Neuronal stem cell (in vitro differentiated cells): ENCODE data around the gene DLST.

Experiments
- DNase-seq: peaks from one replicate; pipeline ENCODE4 v3.0.0-alpha.2; 2013; ENCODE audit warnings: low spot score
- H2AFZ ChIP-seq: one replicate; pipeline ENCODE4 v1.6.1; 2013; ENCODE audit warnings: mild to moderate bottlenecking, low read length, inconsistent platforms
- H2AK5ac ChIP-seq: 2 replicates; pipeline ENCODE4 v1.6.1; 2013; ENCODE audit warnings: low read depth, mild to moderate bottlenecking, inconsistent platforms, low read length, moderate library complexity, mixed read lengths
- H2BK120ac ChIP-seq: 2 replicates; pipeline ENCODE4 v1.6.1; 2013; ENCODE audit warnings: low read depth, mild to moderate bottlenecking, inconsistent platforms, low read length, moderate library complexity, mixed read lengths
- H2BK12ac ChIP-seq: one replicate; pipeline ENCODE4 v1.6.1; 2013; ENCODE audit warnings: low read length, inconsistent platforms
- H2BK15ac ChIP-seq: 2 replicates; pipeline ENCODE4 v1.6.1; 2013; ENCODE audit warnings: mild to moderate bottlenecking, low read length, inconsistent platforms, mixed read lengths
- H2BK5ac ChIP-seq: one replicate; pipeline ENCODE4 v1.6.1; 2013; ENCODE audit warnings: inconsistent platforms, mild to moderate bottlenecking, low read length, moderate library complexity
- H3K14ac ChIP-seq: one replicate; pipeline ENCODE4 v1.6.1; 2013; ENCODE audit warnings: low read length, inconsistent platforms
- H3K18ac ChIP-seq: 2 replicates; pipeline ENCODE4 v1.6.1; 2013; ENCODE audit warnings: low read length, inconsistent platforms
- H3K23ac ChIP-seq: 2 replicates; pipeline ENCODE4 v1.6.1; 2013; ENCODE audit warnings: low read depth, mild to moderate bottlenecking, mixed read lengths, low read length, inconsistent platforms; ENCODE audit not compliant: poor library complexity
- H3K27ac ChIP-seq: replicated peaks from 3 replicates; pipeline ENCODE4 v1.5.1; 2013; ENCODE audit warnings: low read length, inconsistent platforms
- H3K27me3 ChIP-seq, 3 experiments: 2 replicates each; pipeline ENCODE4 v1.6.1; 2013; ENCODE audit warnings: low read length in 3 of 3, mild to moderate bottlenecking in 2 of 3, inconsistent platforms in 1 of 3, low read depth in 1 of 3, mixed read lengths in 1 of 3, moderate library complexity in 1 of 3; ENCODE audit not compliant: control insufficient read depth in 3 of 3, insufficient read depth in 3 of 3
- H3K36me3 ChIP-seq, 2 donors: replicated peaks in 1 of 2; 2 replicates each; pipeline ENCODE4 v1.6.1; 2013; ENCODE audit warnings: low read length in 2 of 2; ENCODE audit not compliant: control insufficient read depth in 2 of 2, insufficient read depth in 2 of 2
- H3K4ac ChIP-seq: 2 replicates; pipeline ENCODE4 v1.6.1; 2013; ENCODE audit warnings: inconsistent platforms, mild to moderate bottlenecking, low read length, moderate library complexity
- H3K4me1 ChIP-seq, 2 donors: 1 replicate in 1 of 2; 2 replicates in 1 of 2; pipeline ENCODE4 v1.6.1; 2013; ENCODE audit warnings: low read length in 2 of 2, low read depth in 1 of 2; ENCODE audit not compliant: control insufficient read depth in 2 of 2, insufficient read depth in 1 of 2
- H3K4me2 ChIP-seq: one replicate; pipeline ENCODE4 v1.6.1; 2013; ENCODE audit warnings: mild to moderate bottlenecking, low read length, inconsistent platforms; ENCODE audit not compliant: insufficient read depth, poor library complexity, severe bottlenecking
- H3K4me3 ChIP-seq, 2 donors: 2 replicates each; pipeline ENCODE4 v1.5.1; 2013; ENCODE audit warnings: low read length in 2 of 2, mild to moderate bottlenecking in 2 of 2, inconsistent platforms in 1 of 2, moderate library complexity in 1 of 2
- H3K79me1 ChIP-seq: one replicate; pipeline ENCODE4 v1.6.1; 2013; ENCODE audit warnings: low read depth, mild to moderate bottlenecking, inconsistent platforms, low read length, moderate library complexity
- H3K9ac ChIP-seq: one replicate; pipeline ENCODE4 v1.6.1; 2013; ENCODE audit warnings: mild to moderate bottlenecking, low read depth, low read length, inconsistent platforms; ENCODE audit not compliant: poor library complexity
- H3K9me3 ChIP-seq, 2 donors: replicated peaks in 1 of 2; 2 replicates each; pipeline versions ENCODE3 to v1.6.1; 2013; ENCODE audit warnings: low read length in 2 of 2, mild to moderate bottlenecking in 2 of 2, inconsistent platforms in 1 of 2, low read depth in 1 of 2, mixed read lengths in 1 of 2, moderate library complexity in 1 of 2; ENCODE audit not compliant: control insufficient read depth in 2 of 2, insufficient read depth in 1 of 2
- H4K8ac ChIP-seq: one replicate; pipeline ENCODE4 v1.6.1; 2013; ENCODE audit warnings: low read depth, mild to moderate bottlenecking, inconsistent platforms, low read length, moderate library complexity
- H4K91ac ChIP-seq: one replicate; pipeline ENCODE4 v1.6.1; 2013; ENCODE audit warnings: low read length, low read depth, mild to moderate bottlenecking, inconsistent platforms; ENCODE audit not compliant: poor library complexity
- WGBS, 2 donors: extraction: QIAGEN DNeasy Blood & Tissue Kit; methylation state at CpG; one replicate each; pipeline ENCODE4 v1.1.7; 2013; ENCODE audit warnings: missing lambda C conversion rate in 2 of 2, mixed read lengths in 1 of 2; ENCODE audit not compliant: insufficient read length in 2 of 2, insufficient replicate concordance in 1 of 2; ENCODE audit errors: extremely low coverage in 2 of 2; 5-methylcytosine and 5-hydroxymethylcytosine counted together

The DLST gene

GRCh38 chr14:74897642-74898041 lies 15.9 kb downstream of the DLST start:
- no peak for DNase-seq
- no peak overlapping the region for H2AK5ac ChIP-seq
- peaks cover 70 to 99% of the 10 kb centered on the region in 2 donors for H3K36me3 ChIP-seq
- no peaks in the 10 kb centered on the region for H3K79me1 ChIP-seq
- WGBS, 2 donors, result no CpG with 5 or more reads among the region's 4 CpGs
- H4K91ac ChIP-seq, result no peak overlapping the region
- H3K9me3 ChIP-seq, result no peaks in the 10 kb centered on the region
- no peak overlapping the region for H4K8ac ChIP-seq
- H2BK15ac ChIP-seq, result no peak overlapping the region
- H2AFZ ChIP-seq, result no peak overlapping the region
- H3K4ac ChIP-seq, result no peak overlapping the region
- H3K4me1 ChIP-seq, result no peaks in the 10 kb centered on the region
- H2BK5ac ChIP-seq, result no peak overlapping the region
- H2BK12ac ChIP-seq, result no peak overlapping the region
- H3K14ac ChIP-seq, result no peak overlapping the region
- no peak overlapping the region for H2BK120ac ChIP-seq
- H3K23ac ChIP-seq, result no peak overlapping the region
- H3K27ac ChIP-seq, result no peak overlapping the region
- no peak overlapping the region for H3K4me3 ChIP-seq
- no peak overlapping the region for H3K4me2 ChIP-seq
- H3K9ac ChIP-seq, result no peak overlapping the region
- H3K18ac ChIP-seq, result no peak overlapping the region
- H3K27me3 ChIP-seq, result no peaks in the 10 kb centered on the region

DNA sequence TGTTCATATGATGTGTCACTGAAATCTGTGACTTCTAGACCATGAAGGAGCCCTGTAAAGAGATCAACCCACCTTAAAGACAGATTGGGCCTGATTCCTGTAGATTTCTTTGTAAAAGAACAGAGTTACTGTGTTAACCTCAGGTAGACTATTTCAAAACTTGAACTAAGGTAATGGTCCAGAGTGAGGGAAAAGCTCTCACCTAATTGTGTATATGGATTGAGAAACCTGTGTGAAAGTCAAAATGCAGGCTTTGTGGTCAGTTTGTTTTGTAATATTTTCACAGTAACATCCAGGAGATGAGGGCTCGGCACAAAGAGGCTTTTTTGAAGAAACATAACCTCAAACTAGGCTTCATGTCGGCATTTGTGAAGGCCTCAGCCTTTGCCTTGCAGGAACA lies 16.4 kb downstream of the DLST start:
- Histone ChIP-seq H3K9me3 (no peaks in the 10 kb centered on the region), H3K9ac (no peak overlapping the region), H2BK120ac (no peak overlapping the region), H2BK15ac (no peak overlapping the region), H2AK5ac (no peak overlapping the region), H2BK12ac (no peak overlapping the region), H3K4me1 (peaks cover under 1 to 2% of the 10 kb centered on the region in 2 donors), H3K14ac (no peak overlapping the region), H3K4me3 (no peak overlapping the region), H3K23ac (no peak overlapping the region), H3K79me1 (no peaks in the 10 kb centered on the region), H4K8ac (no peak overlapping the region), H3K27me3 (no peaks in the 10 kb centered on the region), H3K36me3 (peaks cover 70 to 99% of the 10 kb centered on the region in 2 donors), H4K91ac (no peak overlapping the region), H3K4ac (no peak overlapping the region), H2BK5ac (no peak overlapping the region), H3K4me2 (no peak overlapping the region), H3K27ac (no peak overlapping the region), H2AFZ (no peak overlapping the region), H3K18ac (no peak overlapping the region)
- no peak for DNase-seq
- WGBS, 2 donors, result no CpG with 5 or more reads among the region's 2 CpGs

DNA sequence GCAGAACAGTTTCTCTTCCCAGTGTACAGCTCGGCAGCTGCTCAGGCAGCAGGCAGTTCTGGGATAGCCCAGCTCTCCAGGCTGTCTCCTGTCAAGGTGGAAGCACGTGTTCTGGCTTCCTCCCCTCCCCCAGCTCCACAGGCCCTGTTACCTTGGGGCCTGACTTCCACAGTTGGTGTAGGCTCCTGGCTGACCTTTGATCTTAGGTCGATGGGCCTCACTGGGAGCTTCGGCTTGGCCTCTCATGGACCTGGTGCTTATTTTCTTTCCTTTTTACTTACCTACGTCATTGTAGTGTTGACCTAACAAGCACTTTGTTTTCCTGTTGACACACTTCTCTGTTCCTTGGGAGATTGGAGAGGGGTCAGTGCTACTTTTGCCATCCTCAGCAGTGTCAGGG lies 17.0 kb downstream of the DLST start:
- Histone ChIP-seq H3K9me3 (no peaks in the 10 kb centered on the region), H3K23ac (no peak overlapping the region), H2BK120ac (no peak overlapping the region), H4K91ac (no peak overlapping the region), H3K4ac (no peak overlapping the region), H3K4me3 (no peak overlapping the region), H3K36me3 (peaks cover 67 to 98% of the 10 kb centered on the region in 2 donors), H4K8ac (no peak overlapping the region), H3K27ac (no peak overlapping the region), H2BK15ac (no peak overlapping the region), H3K27me3 (no peaks in the 10 kb centered on the region), H3K14ac (no peak overlapping the region), H3K79me1 (no peaks in the 10 kb centered on the region), H2AK5ac (no peak overlapping the region), H3K4me1 (peaks cover 3 to 4% of the 10 kb centered on the region in 2 donors), H2BK12ac (no peak overlapping the region), H3K4me2 (no peak overlapping the region), H3K9ac (no peak overlapping the region), H2BK5ac (no peak overlapping the region), H3K18ac (no peak overlapping the region), H2AFZ (no peak overlapping the region)
- no peak for DNase-seq
- WGBS, 2 donors, result no CpG with 5 or more reads among the region's 5 CpGs

- H3K4me2 ChIP-seq, result no peak overlapping the region
- H3K36me3 ChIP-seq, result peaks cover 48 to 85% of the 10 kb centered on the region in 2 donors
- H4K8ac ChIP-seq, result no peak overlapping the region
- peaks cover 3 to 4% of the 10 kb centered on the region in 2 donors for H3K4me1 ChIP-seq
- no peak overlapping the region for H2BK120ac ChIP-seq
- H2BK15ac ChIP-seq, result no peak overlapping the region
- H3K4me3 ChIP-seq, result peak overlapping the region in 1 of 2 donors; percentile 22
- DNase-seq, result no peak
- peak overlapping the region; percentile 27 for H3K9ac ChIP-seq
- no peak overlapping the region for H3K23ac ChIP-seq
- H3K27ac ChIP-seq, result peak overlapping the region; percentile 15
- H3K27me3 ChIP-seq, result no peaks in the 10 kb centered on the region
- H2AK5ac ChIP-seq, result no peak overlapping the region
- H3K18ac ChIP-seq, result no peak overlapping the region
- H3K14ac ChIP-seq, result no peak overlapping the region
- H2BK5ac ChIP-seq, result no peak overlapping the region
- H3K79me1 ChIP-seq, result no peaks in the 10 kb centered on the region
- H3K4ac ChIP-seq, result no peak overlapping the region
- no CpG with 5 or more reads among the region's 10 CpGs for WGBS, 2 donors
- no peak overlapping the region for H4K91ac ChIP-seq
- no peaks in the 10 kb centered on the region for H3K9me3 ChIP-seq
- no peak overlapping the region for H2AFZ ChIP-seq
- no peak overlapping the region for H2BK12ac ChIP-seq
These were observed 21.4 kb downstream of the DLST start for GRCh38 chr14:74902941-74903705.
